Trophoblast cell (in vitro differentiated cells and primary cell): ENCODE results near the gene PKDREJ.
A peak's percentile ranks its signal among the peaks of the same experiment; 100 is the strongest.

Source experiments
- DNase-seq, 2 donors: peaks; one replicate each; pipeline ENCODE4 v3.0.0-alpha.2; 2016
- H2AFZ ChIP-seq: 2 replicates; pipeline ENCODE4 v1.6.1; 2013; ENCODE audit warnings: low read length, moderate library complexity, mild to moderate bottlenecking; ENCODE audit not compliant: insufficient read depth, poor library complexity
- H2AK5ac ChIP-seq: 2 replicates; pipeline ENCODE4 v1.6.1; 2013; ENCODE audit warnings: mild to moderate bottlenecking, low read length
- H2BK120ac ChIP-seq: 2 replicates; pipeline ENCODE4 v1.6.1; 2013; ENCODE audit warnings: low read length, mild to moderate bottlenecking, moderate library complexity; ENCODE audit not compliant: insufficient read depth, poor library complexity
- H2BK12ac ChIP-seq: 2 replicates; pipeline ENCODE4 v1.6.1; 2013; ENCODE audit warnings: mild to moderate bottlenecking, low read length, moderate library complexity
- H2BK5ac ChIP-seq: 2 replicates; pipeline ENCODE4 v1.6.1; 2013; ENCODE audit warnings: low read length, low read depth, moderate library complexity, mild to moderate bottlenecking; ENCODE audit not compliant: poor library complexity
- H3K14ac ChIP-seq: 2 replicates; pipeline ENCODE4 v1.6.1; 2013; ENCODE audit warnings: mild to moderate bottlenecking, low read length
- H3K18ac ChIP-seq: 2 replicates; pipeline ENCODE4 v1.6.1; 2013; ENCODE audit warnings: mild to moderate bottlenecking, low read length
- H3K23ac ChIP-seq: 2 replicates; pipeline ENCODE4 v1.6.1; 2013; ENCODE audit warnings: low read length
- H3K27ac ChIP-seq: 2 replicates; pipeline ENCODE4 v1.5.1; 2013; ENCODE audit warnings: low read depth, mild to moderate bottlenecking, inconsistent platforms, low read length, moderate library complexity
- H3K27me3 ChIP-seq: 2 replicates; pipeline ENCODE4 v1.6.1; 2013; ENCODE audit warnings: inconsistent platforms, mild to moderate bottlenecking, low read length, moderate library complexity; ENCODE audit not compliant: insufficient read depth
- H3K36me3 ChIP-seq, 2 experiments: 1 replicate in 1 of 2; 2 replicates in 1 of 2; pipeline ENCODE4 v1.6.1; 2013; ENCODE audit warnings: low read length in 2 of 2, mild to moderate bottlenecking in 2 of 2, moderate library complexity in 1 of 2; ENCODE audit not compliant: insufficient read depth in 2 of 2, control insufficient read depth in 1 of 2
- H3K4ac ChIP-seq: 2 replicates; pipeline ENCODE4 v1.6.1; 2013; ENCODE audit warnings: low read depth, mild to moderate bottlenecking, low read length, moderate library complexity
- H3K4me1 ChIP-seq, 2 experiments: 1 replicate in 1 of 2; 2 replicates in 1 of 2; pipeline ENCODE4 v1.6.1; 2013; ENCODE audit warnings: low read length in 2 of 2, mild to moderate bottlenecking in 2 of 2, moderate library complexity in 1 of 2; ENCODE audit not compliant: insufficient read depth in 2 of 2, control insufficient read depth in 1 of 2
- H3K4me2 ChIP-seq: 2 replicates; pipeline ENCODE4 v1.6.1; 2013; ENCODE audit warnings: inconsistent platforms, mild to moderate bottlenecking, low read length, moderate library complexity
- H3K4me3 ChIP-seq: 2 replicates; pipeline ENCODE4 v1.5.1; 2013; ENCODE audit warnings: mild to moderate bottlenecking, low read depth, low read length, inconsistent platforms
- H3K79me1 ChIP-seq: one replicate; pipeline ENCODE4 v1.6.1; 2013; ENCODE audit warnings: low read length
- H3K79me2 ChIP-seq: 2 replicates; pipeline ENCODE4 v1.6.1; 2013; ENCODE audit warnings: low read length, mild to moderate bottlenecking; ENCODE audit not compliant: control insufficient read depth, insufficient read depth, poor library complexity
- H3K9ac ChIP-seq: 2 replicates; pipeline ENCODE4 v1.6.1; 2013; ENCODE audit warnings: mild to moderate bottlenecking, low read length
- H3K9me3 ChIP-seq: 2 replicates; pipeline ENCODE4 v1.6.1; 2013; ENCODE audit warnings: low read depth, mild to moderate bottlenecking, control low read depth, inconsistent platforms, low read length; ENCODE audit not compliant: insufficient read depth
- H4K12ac ChIP-seq: 2 replicates; pipeline ENCODE4 v1.6.1; 2013; ENCODE audit warnings: low read depth, mild to moderate bottlenecking, low read length, moderate library complexity
- H4K8ac ChIP-seq: 2 replicates; pipeline ENCODE4 v1.6.1; 2013; ENCODE audit warnings: low read depth, mild to moderate bottlenecking, low read length, moderate library complexity
- H4K91ac ChIP-seq: one replicate; pipeline ENCODE4 v1.6.1; 2013; ENCODE audit warnings: low read depth, mild to moderate bottlenecking, low read length, moderate library complexity
- WGBS: extraction: QIAGEN DNeasy Blood & Tissue Kit; methylation state at CpG from one replicate; pipeline ENCODE4 v1.1.7; 2013; ENCODE audit warnings: missing lambda C conversion rate; ENCODE audit not compliant: insufficient read length, insufficient coverage; ENCODE audit errors: extremely low coverage; 5-methylcytosine and 5-hydroxymethylcytosine counted together

The PKDREJ gene

DNA sequence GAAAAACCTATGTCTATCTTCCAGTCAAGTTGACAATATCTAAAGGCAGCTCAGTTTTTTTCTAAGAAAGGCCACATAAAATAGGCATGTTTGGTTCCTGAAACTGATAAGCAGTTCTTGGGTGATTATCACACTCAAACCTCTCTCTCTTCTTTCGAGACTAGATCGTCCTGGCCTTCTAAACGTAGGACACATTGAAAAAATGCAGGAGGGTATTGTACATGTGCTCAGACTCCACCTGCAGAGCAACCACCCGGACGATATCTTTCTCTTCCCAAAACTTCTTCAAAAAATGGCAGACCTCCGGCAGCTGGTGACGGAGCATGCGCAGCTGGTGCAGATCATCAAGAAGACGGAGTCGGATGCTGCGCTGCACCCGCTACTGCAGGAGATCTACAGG is 28.2 kb downstream of the PKDREJ start:
- H3K79me1 ChIP-seq: no peaks in the 10 kb centered on the region
- no peak overlapping the region for H3K23ac ChIP-seq
- no peaks in the 10 kb centered on the region for H3K79me2 ChIP-seq
- no peak overlapping the region for H2AK5ac ChIP-seq
- no peak overlapping the region for H3K4me3 ChIP-seq
- H2BK12ac ChIP-seq: no peak overlapping the region
- H4K91ac ChIP-seq: no peak overlapping the region
- no CpG with 5 or more reads among the region's 12 CpGs for WGBS
- no peaks in the 10 kb centered on the region for H3K4me1 ChIP-seq
- no peak overlapping the region for H3K27ac ChIP-seq
- H3K4ac ChIP-seq: no peak overlapping the region
- H2BK5ac ChIP-seq: no peak overlapping the region
- H3K36me3 ChIP-seq: peaks cover 0 to 2% of the 10 kb centered on the region in 2 experiments
- no peak overlapping the region for H3K9ac ChIP-seq
- no peak overlapping the region for H2AFZ ChIP-seq
- no peak overlapping the region for H3K4me2 ChIP-seq
- H4K12ac ChIP-seq: no peak overlapping the region
- DNase-seq: no peak
- no peak overlapping the region for H2BK120ac ChIP-seq
- no peak overlapping the region for H4K8ac ChIP-seq
- no peaks in the 10 kb centered on the region for H3K27me3 ChIP-seq
- H3K18ac ChIP-seq: no peak overlapping the region
- no peaks in the 10 kb centered on the region for H3K9me3 ChIP-seq
- H3K14ac ChIP-seq: no peak overlapping the region

DNA sequence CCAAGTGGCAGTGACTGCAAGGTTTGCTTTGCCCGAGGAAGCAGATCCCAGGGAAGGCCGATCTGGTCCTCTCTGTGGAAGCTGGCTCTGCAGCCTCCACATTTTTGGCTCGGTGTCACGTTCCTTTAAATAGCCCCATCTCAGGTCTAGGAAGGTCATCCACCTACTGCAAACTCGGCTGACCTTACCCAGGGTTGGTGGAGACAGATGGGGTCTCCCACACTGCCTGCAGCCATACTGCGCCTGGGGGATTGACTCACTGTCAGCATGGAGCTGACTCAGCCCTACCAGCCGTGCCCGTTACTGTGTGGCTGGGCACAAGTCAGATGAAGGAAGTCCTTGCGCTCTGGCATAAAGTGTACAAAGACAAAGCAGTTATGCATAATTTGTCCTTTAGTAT is 29.9 kb downstream of the PKDREJ start:
- DNase-seq: no peak

DNA sequence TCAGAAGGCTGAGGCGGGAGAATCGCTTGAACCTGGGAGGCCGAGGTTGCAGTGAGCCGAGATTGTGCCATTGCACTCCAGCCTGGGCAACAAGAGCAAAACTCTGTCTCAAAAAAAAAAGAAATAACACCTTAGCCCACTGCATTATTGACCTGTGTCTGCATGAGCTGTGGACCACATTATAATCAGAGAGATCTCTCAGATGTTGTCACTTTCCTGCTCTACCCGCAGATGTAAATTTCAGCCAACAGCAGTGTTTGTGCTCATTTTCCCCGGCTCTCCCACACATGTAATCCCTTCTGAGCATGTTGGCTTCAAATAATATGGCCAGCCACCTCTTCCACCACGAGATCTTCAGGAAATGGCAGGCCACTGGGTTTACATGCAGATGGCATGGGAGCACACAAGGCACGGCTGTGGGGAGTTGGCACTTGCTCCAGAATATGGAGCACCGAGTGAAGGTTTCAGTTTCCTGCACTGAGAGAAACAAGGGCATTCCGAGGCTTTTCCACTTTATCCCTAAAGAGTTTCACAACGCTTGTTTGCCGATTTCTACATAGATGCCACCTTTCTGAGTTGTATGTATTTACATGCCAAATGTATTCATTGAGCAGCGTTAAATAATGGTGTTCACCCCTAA is 32.8 kb downstream of the PKDREJ start:
- WGBS: no CpG with 5 or more reads among the region's 13 CpGs
- H3K14ac ChIP-seq: no peak overlapping the region

More for the DNA sequence above, 29.9 kb downstream of the PKDREJ start:
- Histone ChIP-seq H2BK120ac (no peak overlapping the region), H3K27ac (no peak overlapping the region), H2AK5ac (no peak overlapping the region), H3K79me2 (no peaks in the 10 kb centered on the region), H3K79me1 (no peaks in the 10 kb centered on the region), H3K36me3 (peaks cover 0 to 2% of the 10 kb centered on the region in 2 experiments), H3K14ac (no peak overlapping the region), H2BK12ac (no peak overlapping the region), H3K4me2 (no peak overlapping the region), H2BK5ac (no peak overlapping the region), H2AFZ (no peak overlapping the region), H4K8ac (no peak overlapping the region), H4K12ac (no peak overlapping the region), H3K4me3 (no peak overlapping the region), H3K23ac (no peak overlapping the region), H3K9me3 (no peaks in the 10 kb centered on the region), H3K4ac (no peak overlapping the region), H3K27me3 (no peaks in the 10 kb centered on the region), H3K4me1 (no peaks in the 10 kb centered on the region), H4K91ac (no peak overlapping the region), H3K9ac (no peak overlapping the region), H3K18ac (no peak overlapping the region)
- no CpG with 5 or more reads among the region's 9 CpGs for WGBS

DNA sequence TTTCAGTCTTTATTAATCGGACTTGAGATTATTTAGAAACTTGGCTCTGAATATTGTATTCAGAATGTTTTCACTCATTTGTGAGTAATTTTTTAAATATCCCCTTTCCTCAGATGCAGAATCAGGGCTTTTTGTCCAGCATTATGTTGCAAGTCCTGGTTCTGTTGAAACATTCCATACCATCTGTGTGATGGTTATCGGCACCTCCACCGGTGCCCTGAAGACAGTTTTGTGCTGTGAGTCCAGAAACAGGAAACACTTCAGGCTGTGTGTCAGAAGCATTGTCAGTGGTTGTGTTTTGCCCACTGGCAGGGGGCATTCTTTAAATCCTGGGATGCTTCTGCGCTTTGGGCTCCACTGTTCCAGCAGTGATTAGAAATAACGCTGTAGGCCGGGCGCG is 33.4 kb downstream of the PKDREJ start:
- H3K79me1 ChIP-seq: no peaks in the 10 kb centered on the region
- H3K18ac ChIP-seq: no peak overlapping the region
- peak; percentile 92 to 98 for DNase-seq
- no peak overlapping the region for H4K91ac ChIP-seq
- no peak overlapping the region for H3K23ac ChIP-seq
- no peak overlapping the region for H4K8ac ChIP-seq
- no peak overlapping the region for H3K14ac ChIP-seq
- H3K4me1 ChIP-seq: no peaks in the 10 kb centered on the region
- H3K4ac ChIP-seq: no peak overlapping the region
- no peaks in the 10 kb centered on the region for H3K36me3 ChIP-seq
- no peak overlapping the region for H2AK5ac ChIP-seq
- H2BK5ac ChIP-seq: no peak overlapping the region
- no peak overlapping the region for H3K4me2 ChIP-seq
- no peak overlapping the region for H2BK120ac ChIP-seq
- no peak overlapping the region for H3K27ac ChIP-seq
- H3K79me2 ChIP-seq: no peaks in the 10 kb centered on the region
- H3K9me3 ChIP-seq: peaks cover 5% of the 10 kb centered on the region
- H3K27me3 ChIP-seq: no peaks in the 10 kb centered on the region
- H3K9ac ChIP-seq: no peak overlapping the region
- WGBS: no CpG with 5 or more reads among the region's 8 CpGs
- no peak overlapping the region for H2BK12ac ChIP-seq
- H4K12ac ChIP-seq: no peak overlapping the region
- no peak overlapping the region for H3K4me3 ChIP-seq
- H2AFZ ChIP-seq: no peak overlapping the region

More for the DNA sequence above, 32.8 kb downstream of the PKDREJ start:
- Histone ChIP-seq H3K23ac (no peak overlapping the region), H4K8ac (no peak overlapping the region), H3K9ac (no peak overlapping the region), H2AK5ac (no peak overlapping the region), H4K91ac (no peak overlapping the region), H3K36me3 (peaks cover 0 to 2% of the 10 kb centered on the region in 2 experiments), H3K9me3 (peaks cover 4% of the 10 kb centered on the region), H2BK120ac (no peak overlapping the region), H3K27me3 (no peaks in the 10 kb centered on the region), H3K79me1 (no peaks in the 10 kb centered on the region), H3K4me2 (no peak overlapping the region), H3K27ac (no peak overlapping the region), H3K4me1 (no peaks in the 10 kb centered on the region), H3K79me2 (no peaks in the 10 kb centered on the region), H2AFZ (no peak overlapping the region), H3K4ac (no peak overlapping the region), H4K12ac (no peak overlapping the region), H2BK5ac (no peak overlapping the region), H3K18ac (no peak overlapping the region), H2BK12ac (no peak overlapping the region), H3K4me3 (no peak overlapping the region)
- peak; percentile 46 to 69 for DNase-seq
